AG09319 (cell line): ENCODE measurements around the gene P2RX4.
A peak's percentile ranks its signal among the peaks of the same experiment; 100 is the strongest.
"Not testable (repeated sequence)": the region's sequence is repeated elsewhere in the genome, so short reads cannot be mapped to it uniquely, and the experiment has no call there.

Experiments used
- DNase-seq: peaks from one replicate; pipeline ENCODE4 v3.0.0-alpha.2; 2010; ENCODE audit warnings: low read depth; ENCODE audit errors: extremely low read depth
- CTCF ChIP-seq: IDR thresholded peaks from 2 replicates; pipeline ENCODE4 v1.5.1; 2011; ENCODE audit warnings: low read depth, mild to moderate bottlenecking, inconsistent platforms, low read length, moderate library complexity

The P2RX4 gene

GRCh38 chr12:121203482-121203881, 6.4 kb upstream of the P2RX4 start:
- no peak for DNase-seq
- no peak for TF ChIP-seq CTCF

GRCh38 chr12:121205491-121205890, 4.4 kb upstream of the P2RX4 start:
- TF ChIP-seq CTCF: no peak
- DNase-seq: no peak

- not testable (repeated sequence) for DNase-seq
Measured at GRCh38 chr12:121208571-121208970, 1.4 kb upstream of the P2RX4 start.

- TF ChIP-seq CTCF: no peak
- DNase-seq: no peak
Measured at GRCh38 chr12:121209221-121209620, 708 bp upstream of the P2RX4 start.

- DNase-seq: no peak
- no peak for TF ChIP-seq CTCF
Measured at GRCh38 chr12:121212875-121213274, 2.9 kb downstream of the P2RX4 start.

- TF ChIP-seq CTCF: no peak
- no peak for DNase-seq
Measured at GRCh38 chr12:121214166-121214777, 4.3 kb downstream of the P2RX4 start.

- no peak for TF ChIP-seq CTCF
- peak; percentile 50 for DNase-seq
Measured at GRCh38 chr12:121214855-121215745, 5.2 kb downstream of the P2RX4 start.

- no peak for TF ChIP-seq CTCF
- DNase-seq: no peak
Measured at GRCh38 chr12:121216102-121216501, 6.2 kb downstream of the P2RX4 start.
